Skeletal muscle cell (primary cell): ENCODE measurements around the gene DYNLT1.
"Not testable (repeated sequence)": the region's sequence is repeated elsewhere in the genome, so short reads cannot be mapped to it uniquely, and the experiment has no call there.

ENCODE experiments used
- DNase-seq: peaks from one replicate; pipeline ENCODE4 v3.0.0-alpha.2; 2010; ENCODE audit warnings: low read depth
- H3K4me3 ChIP-seq: 2 replicates; pipeline ENCODE4 v1.5.1; 2011; ENCODE audit warnings: low read depth, mild to moderate bottlenecking, control low read depth, low read length, moderate library complexity

The DYNLT1 gene

DNA sequence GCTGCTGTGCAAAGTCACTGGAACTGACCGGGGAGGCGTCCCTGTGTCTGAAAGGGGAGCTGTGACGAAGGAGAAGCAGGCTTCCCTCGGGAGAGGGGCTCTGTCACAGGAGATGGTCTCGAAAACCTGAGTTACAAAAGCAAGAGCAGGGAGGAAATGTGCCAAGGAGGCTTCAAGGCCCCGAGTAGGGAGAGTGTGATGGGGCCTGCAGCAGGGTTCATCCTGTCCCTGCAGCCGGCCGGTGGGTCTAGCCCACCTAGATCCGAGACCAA is 16.7 kb downstream of the DYNLT1 start:
- H3K4me3 ChIP-seq, result no peak overlapping the region
- no peak for DNase-seq

DNA sequence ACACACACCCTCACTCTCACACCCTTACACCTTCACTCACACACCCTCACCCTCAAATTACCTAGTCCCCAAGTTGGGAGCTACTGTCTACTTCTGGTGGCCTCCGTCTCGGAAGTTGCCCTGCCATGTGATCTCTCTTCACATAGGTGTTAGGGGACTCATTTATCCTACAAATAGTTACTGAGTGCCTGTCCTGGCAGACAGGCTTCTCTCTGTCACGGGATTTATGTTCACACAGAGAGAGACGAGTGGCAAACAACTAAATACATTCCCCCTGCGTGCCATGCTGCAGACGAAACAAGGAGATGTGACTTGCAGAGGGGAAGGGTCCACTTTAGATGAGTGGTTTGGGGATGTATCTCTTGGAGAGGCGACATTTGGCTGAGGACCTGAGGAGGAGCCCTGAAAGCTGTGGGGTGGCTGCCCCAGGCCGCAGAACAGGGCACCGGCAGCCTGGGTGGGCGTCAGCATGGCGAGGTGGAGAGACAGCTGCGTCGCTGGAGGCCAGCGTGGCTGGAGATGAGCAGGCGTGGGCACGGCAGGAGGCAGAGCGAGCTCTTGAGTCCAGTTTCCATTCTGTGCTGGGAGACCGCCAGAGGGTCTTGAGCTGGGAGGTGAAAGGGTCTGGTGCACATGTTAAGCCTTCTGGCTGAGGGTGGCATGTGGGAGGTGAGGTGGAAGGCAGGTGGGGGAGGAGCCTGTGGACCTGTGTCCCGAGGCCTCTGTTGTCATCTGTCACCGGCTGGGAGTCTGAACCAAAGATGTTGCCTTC is 17.2 kb downstream of the DYNLT1 start:
- no peak for DNase-seq
- no peak overlapping the region for H3K4me3 ChIP-seq

DNA sequence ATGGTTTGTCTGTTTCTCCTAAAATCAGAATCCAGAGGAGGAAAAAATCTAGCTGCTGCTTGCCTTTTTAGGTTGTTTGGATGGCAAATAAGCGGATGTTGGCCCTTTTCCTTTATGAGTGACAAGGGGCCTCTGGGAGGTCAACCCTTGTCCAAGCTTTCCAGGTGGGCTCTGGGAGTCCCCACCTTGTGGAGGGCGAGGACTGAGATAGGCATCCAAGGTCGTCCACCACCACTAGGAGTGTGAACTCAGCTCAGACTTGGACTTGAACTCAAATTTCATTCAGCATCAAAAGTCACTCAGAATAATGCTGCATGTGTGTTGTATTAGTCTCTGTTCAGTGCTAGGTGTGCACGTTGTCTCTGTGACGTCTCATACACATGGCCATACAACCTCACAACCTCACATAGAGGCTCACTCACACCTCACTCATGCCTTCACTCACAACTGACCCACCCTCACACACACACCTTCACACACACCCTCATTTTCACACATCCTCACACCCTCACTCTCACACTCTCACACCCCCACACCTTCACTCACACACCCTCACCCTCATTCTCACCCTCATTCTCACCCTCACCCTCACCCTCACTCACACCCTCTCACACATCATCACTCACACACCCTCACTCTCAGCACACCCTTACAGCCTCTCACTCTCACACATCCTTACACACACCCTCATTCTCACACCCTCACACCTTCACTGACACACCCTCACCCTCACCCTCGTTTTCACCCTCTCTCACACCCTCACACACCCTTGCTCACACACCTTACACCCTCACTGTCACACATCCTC is 18.0 kb downstream of the DYNLT1 start:
- H3K4me3 ChIP-seq, result no peak overlapping the region
- no peak for DNase-seq

DNA sequence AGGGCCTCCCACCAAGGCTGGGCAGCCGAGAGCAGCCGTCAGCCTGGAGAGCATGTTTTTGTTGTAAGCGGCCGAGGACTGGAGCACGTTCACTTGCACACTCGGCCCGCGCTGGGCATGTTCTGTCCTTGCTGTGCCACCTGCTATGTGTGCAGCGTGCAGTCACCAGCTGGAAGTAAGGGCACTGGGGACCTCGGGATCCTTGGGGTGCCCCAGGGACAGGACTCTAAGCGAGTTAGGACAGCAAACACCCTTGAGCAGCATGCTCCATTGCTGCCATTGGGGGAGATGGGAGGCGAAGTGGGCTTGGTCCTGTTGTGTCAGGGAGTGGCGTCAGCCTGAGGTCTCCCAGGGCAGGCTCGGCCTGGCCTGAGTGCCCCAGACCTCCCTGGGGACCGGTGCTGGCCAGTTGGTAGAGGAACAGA is 18.6 kb downstream of the DYNLT1 start:
- DNase-seq, result no peak

DNA sequence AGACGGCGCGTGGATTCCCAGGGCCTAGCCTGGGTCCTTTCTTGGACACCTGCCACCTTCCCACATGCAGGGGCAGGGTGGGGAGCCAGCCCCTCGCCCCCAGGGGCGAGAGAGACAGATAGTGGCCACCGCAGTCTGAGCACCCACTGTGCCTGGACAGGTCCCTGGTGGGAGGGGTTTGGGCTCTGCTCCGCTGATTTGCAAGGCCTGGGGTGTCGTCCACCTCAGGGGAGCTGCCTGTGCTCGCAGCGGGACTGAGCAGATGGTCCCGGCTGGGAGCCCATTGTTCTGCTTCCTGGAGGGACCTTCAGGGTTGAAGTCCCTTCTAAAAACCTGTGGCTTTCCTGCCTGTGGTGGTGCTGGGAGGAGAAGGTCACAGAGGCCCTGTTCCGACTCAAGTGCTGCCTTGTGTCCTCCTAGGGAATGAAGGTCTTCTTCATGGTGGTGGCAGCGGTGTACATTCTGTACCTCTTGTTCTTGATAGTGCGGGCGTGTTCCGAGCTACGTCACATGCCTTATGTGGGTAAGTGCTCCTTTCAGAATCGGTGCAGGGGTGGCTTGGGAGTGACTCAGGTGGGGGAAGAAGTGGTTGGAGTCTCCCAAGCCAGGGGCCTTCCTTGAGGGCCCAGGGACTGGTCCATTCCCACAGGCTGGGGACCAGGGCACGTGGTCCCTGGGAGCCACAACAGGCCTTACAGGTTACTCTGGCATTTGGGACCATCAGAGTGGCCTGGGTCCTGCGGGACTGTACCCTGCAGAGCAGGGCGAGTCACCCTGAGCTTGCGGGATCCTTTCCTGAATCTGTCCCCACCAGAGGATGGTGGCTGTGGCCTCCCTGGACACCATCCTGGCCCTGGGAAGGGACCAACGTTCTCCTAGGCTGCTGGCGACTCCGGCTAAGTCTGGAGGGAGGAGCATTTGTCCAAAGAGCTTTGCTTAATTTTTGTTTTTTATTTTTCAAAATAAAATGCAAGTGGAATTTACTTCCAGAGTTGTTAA is 19.6 kb downstream of the DYNLT1 start:
- no peak for DNase-seq
- H3K4me3 ChIP-seq, result no peak overlapping the region

More for the DNA sequence above, 18.6 kb downstream of the DYNLT1 start:
- no peak overlapping the region for H3K4me3 ChIP-seq

DNA sequence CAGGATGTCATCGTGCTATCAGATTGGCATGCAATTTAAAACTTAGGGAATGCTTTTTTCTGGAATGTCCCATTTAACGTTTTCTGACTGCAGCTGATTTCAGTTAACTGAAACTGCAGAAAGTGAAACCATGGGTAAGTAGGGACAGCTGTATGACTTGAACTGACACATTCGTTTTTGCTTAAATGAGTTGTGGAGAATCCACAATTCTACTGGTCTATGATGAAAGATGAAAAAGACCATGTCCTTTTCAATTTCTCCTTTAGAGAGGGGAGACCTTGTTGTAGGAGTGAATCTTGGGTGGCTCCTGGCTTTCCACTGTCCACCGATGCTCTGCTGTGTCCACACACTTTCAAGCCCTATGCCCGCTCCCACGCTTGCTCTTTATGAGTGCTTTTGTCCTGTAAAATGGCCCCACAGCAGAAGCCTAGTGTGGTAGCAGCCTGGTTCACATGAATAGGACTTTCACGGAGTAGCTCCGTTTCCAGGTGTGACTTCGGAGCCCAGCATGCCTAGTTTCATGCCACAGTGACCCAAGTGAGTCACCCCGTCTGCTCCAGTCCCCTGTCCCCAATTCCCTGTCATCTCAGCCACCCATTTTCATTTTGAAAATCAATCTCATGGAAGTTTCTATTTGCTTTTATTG is 21.9 kb downstream of the DYNLT1 start:
- no peak for DNase-seq
- no peak overlapping the region for H3K4me3 ChIP-seq

DNA sequence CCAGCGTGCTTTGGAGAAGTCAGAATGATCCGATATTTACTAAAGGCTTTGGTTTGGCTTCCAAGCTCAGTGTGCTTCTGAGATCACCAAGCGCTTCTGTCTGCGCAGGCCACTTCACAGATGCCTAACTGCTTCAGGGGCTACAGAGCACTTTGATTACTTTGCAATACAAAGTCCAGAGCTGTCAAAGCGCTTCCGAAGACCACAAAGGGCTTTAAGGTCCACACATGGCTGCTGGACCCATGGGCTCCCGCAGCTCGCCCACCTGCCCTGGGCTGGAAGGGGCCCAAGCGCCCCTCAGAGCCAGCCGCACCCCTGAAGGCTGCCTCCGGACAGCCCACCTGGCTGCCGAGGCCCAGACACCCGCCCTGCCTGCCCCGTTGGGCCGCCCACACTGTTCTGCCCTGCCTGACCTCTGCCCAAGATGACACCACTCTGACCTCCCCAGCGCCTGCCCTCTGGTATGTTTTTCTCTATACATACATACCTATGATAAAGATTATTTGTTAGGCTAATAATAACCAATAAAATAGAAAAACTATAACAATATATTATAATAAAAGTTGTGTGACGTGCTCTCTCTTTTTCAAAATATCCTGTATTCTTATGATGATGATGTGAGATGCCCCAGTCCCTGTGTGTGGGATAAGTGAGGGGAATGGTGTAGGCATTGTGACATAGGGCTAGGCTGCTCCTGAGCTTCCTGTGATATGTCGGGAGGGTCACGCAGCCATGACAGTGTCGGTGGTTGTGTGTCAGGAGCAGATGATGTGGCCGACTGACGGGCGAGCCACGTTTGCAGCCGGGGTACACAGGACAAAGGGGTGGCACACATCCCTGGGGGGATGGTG is 22.6 kb downstream of the DYNLT1 start:
- H3K4me3 ChIP-seq, result no peak overlapping the region
- no peak for DNase-seq

DNA sequence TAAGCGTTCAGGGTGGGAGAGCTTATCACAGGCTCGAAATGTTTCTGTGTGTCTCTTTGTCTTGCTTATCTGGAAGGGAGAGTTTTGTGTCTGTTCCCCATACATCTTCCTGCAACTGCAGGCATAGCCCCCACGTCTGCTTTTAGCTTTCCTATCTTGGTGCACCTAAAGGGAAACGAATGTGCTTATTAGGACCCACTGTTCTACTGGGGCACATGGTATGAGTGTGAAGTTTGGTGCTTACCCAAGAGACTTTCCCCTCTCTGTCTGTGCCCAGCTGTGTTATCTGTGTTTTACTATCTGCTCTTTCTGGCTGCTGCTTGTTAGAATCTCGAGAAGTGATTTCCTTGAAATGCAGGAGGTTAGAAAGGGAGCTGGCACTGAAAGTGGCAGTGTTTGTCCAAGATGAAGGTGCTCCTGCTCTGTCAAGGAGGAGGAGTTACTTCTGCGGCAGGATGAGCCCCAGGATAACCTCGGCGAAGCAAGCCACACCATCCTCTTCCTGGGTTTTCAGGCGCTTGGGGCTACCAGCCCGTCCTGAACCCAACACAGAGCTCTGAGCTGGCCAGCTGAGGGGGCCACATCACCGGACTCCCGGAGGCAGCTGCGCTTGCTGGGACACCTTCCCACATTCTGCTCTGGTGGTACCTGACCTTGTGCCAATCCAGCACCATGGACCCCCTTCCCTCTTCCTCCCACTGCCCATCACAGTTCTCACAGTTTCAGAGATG is 23.4 kb downstream of the DYNLT1 start:
- DNase-seq, result no peak
- H3K4me3 ChIP-seq, result no peak overlapping the region

DNA sequence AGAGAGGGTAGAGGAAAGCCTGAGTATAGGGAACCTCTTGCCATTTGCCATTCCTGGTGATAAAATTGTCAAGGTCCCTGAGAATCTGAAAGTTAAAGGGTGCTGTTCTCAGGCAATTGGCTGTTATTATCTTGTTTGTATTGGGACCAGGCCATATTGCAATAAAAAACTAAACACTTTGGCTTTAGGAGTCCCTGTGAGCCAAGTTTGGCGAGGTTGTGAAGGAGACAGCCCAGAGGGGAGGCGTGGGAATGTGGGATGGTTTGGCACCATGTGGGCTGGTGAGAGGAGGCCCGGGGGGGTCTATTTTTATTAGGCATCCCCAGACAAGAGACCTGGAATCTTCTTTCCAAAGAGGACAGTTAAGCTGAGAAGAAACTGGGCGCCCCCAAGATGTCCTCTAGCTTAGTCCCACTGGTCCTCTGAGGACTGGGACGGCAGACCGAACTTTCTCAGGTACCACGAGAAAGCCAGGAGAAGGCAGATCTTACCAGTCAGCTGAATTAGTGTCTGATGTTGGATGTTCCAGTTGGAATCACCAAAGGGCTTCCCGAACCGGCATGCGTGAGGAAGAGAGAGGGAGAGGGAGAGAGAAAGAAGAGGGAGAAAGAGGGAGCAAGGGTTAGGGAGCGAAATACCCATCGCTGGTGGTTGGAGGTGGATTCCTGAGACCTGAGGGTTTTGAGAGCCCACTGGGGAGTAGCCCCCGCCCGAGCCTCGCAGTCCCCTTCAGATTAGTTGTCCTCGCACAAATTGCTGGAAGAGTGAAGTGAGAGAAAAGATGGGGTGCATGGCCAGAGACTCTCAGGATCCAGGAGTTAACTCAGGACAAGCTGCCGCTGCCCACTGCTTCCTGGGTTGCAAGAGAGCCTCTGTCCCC is 24.4 kb downstream of the DYNLT1 start:
- DNase-seq, result no peak
- H3K4me3 ChIP-seq, result no peak overlapping the region

DNA sequence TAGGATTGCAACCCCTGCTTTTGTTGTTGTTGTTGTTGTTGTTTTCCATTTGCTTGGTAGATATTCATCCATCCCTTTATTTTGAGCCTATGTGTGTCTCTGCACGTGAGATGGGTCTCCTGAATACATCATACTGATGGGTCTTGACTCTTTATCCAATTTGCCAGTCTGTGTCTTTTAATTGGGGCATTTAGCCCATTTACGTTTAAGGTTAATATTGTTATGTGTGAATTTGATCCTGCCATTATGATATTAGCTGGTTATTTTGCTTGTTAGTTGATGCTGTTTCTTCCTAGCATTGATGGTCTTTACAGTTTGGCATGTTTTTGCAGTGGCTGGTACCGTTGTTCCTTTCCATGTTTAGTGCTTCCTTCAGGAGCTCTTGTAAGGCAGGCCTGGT is 26.3 kb downstream of the DYNLT1 start:
- H3K4me3 ChIP-seq, DNase-seq: not testable (repeated sequence)

DNA sequence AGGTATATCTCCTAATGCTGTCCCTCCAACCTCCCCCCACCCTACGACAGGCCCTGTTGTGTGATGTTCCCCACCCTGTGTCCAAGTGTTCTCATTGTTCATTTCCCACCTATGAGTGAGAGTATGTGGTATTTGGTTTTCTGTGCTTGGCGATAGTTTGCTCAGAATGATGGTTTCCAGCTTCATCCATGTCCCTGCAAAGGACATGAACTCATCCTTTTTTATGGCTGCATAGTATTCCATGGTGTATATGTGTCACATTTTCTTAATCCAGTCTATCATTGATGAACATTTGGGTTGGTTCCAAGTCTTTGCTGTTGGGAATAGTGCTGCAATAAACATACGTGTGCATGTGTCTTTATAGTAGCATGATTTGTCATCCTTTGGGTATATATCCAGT is 29.9 kb downstream of the DYNLT1 start:
- not testable (repeated sequence) for DNase-seq, H3K4me3 ChIP-seq

DNA sequence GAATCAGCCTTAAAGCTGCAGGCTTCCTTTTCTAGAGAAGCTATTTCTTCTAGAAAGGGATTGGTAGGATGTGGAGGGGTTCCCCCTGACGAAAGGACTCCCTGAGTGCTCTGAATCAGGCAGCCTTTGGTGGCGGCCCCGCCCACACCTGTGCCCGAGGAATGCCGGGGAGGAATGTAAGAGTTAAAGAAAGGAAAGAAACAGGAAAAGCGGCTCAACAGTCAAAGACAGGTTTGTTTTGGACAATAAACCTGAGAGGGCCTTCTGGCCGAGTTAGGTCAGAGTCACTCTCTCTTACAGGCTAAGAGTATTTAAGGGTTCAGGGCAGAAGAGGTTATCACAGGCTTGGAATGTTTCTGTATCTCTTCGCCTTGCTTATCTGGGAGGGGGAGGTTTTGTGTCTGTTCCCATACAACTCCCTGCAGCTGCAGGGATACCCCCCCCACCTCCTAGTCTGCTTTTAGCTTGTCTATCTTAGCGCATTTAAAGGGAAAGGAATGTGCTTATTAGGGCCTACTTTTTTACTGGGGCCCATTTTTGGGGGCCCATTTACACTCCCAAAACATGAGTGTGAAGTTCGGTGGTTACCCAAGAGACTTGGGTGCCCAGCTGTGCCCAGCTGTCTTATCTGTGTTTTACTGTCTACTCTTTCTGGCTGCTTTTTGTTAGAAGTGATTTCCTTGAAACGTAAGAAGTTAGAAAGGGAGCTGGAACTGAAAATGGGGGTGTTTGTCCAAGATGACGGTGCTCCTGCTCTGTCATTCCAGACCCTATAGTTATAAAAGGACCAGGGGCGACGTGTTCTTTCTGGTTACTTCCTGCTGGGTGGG is 32.8 kb downstream of the DYNLT1 start:
- no peak for DNase-seq
- no peak overlapping the region for H3K4me3 ChIP-seq

DNA sequence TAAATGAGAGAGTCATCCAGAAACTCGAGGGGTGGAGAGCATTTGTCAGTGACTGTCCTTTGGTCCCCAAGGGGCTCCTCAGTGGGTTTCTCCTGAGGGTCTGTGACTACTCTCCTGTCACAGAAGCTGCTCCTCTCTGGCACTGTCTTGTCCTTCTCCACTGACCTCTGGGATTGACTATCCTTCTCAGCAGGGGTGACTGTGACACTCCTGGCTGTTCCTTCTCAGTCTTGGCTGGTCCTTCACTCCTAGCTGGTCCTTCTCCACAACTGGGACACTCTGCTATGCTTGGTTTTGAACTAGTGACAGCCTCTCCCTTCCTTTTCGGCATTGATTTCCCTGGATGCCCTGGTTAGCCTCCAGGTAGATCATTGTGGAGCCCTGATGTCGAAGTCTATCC is 33.5 kb downstream of the DYNLT1 start:
- no peak for DNase-seq

DNA sequence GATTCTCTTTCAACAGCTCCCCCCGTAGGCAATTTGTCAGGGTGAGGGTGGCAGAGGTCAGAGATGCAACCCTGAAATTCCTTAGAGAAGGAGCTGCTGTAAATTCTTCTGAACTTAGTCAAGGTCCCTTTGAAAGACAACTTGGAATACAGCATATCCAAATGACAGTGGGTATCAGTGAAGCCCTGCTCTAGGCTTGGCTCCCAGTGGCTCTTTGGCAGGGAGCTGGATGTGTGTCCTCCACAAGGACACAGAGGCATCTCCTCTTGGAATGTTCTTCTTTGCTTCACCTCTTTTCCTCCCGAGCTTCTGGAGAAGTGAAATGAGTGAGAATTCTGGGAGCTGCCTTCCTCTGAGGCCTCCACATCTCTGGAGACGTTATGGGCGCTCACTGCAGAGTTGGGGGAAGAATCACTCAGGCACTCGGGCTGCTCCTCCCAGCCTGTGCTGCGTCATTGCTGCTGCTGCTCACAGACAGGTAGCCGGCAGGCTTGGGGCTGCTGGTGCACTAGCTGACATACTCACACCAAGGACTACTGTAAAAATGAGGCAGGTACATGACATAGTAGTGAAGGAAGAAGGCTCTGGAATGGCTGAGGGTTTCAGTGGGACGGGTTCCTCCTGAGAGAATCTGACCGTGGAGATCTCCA is 34.1 kb downstream of the DYNLT1 start:
- DNase-seq, result no peak

More for the DNA sequence above, 33.5 kb downstream of the DYNLT1 start:
- no peak overlapping the region for H3K4me3 ChIP-seq

DNA sequence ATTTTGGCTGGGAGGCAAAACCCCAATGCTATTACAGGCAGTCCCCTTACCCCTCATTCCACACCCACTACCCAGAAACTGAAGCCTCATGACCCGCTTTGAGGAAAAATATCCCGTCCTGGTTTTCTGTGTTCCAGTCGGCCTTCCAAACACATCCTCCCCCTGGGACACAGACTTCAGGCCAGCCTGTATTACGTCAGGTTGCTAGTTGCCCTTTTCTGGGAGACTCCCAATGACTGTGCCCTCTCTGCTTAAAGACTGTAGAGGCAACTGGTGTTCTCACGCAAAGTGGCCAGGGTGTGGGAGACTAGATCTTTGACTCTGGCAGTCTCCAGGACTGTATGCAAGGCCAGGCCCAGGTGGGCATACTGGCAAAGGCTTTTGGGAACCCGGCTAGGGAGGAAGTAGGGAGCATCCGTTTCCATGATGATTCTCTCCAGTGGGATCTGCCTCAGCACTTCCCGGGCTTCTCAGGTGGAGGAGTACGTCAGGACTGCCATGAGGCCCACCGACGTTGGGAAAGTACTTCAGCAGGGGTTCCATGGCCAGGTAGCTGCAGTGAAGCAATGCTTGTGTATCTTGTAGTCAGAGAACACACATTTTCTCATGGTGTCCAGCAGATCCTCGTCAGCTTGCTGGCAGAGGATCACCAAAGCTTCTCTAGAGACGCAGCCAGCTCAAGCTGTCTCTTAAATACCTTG is 34.9 kb downstream of the DYNLT1 start:
- DNase-seq, result no peak

More for the DNA sequence above, 34.1 kb downstream of the DYNLT1 start:
- no peak overlapping the region for H3K4me3 ChIP-seq

More for the DNA sequence above, 34.9 kb downstream of the DYNLT1 start:
- H3K4me3 ChIP-seq, result no peak overlapping the region
